GM19468 (cell line): Measurements from ENCODE around the gene ANKRD10.

Experiments
- ATAC-seq: cut with Tn5 transposase; IDR thresholded peaks from one replicate; pipeline ENCODE4 v1.9.1; 2021; ENCODE audit warnings: mild to moderate bottlenecking, moderate library complexity, moderate number of reproducible peaks; ENCODE audit not compliant: unreplicated experiment; ENCODE audit errors: extremely low read depth

Gene ANKRD10

DNA sequence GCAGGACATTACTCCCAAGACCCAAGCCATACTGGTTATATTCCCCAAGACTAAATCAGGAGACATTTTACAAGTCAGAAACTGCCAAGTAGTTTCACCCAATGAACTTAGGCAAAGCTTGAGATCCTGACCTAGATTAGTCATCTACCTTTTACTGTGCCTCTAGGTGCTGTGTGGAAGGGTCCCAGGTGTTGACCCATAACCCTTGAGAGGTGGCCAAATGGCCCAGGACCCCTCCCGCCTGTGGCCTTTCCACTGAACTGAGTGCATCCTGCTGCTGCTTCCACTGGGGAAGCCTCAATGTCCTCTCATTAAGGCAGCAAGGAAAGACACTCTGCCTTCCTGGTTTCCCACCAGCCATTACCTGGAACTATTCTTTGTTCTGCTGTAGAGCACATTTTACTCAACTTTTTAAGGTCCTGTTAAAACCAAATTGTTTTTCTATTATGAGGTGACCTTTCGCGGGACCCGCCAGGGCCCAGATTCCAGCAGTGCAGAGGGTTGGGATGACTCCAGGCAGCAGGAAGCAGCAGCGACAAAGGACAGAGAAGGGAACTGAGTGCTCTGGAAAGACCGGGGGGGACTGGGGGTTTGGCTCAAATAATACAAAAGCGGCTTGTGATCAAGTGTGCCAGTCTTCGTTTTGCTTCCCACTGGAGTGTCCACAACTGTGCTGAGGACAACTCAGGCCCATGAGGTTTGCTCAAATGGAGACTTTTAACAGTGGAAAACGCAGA is 27.1 kb downstream of the ANKRD10 start:
- ATAC-seq, result no peak

- no peak for ATAC-seq
Observed at GRCh38 chr13:110886870-110887596, 27.8 kb downstream of the ANKRD10 start.

DNA sequence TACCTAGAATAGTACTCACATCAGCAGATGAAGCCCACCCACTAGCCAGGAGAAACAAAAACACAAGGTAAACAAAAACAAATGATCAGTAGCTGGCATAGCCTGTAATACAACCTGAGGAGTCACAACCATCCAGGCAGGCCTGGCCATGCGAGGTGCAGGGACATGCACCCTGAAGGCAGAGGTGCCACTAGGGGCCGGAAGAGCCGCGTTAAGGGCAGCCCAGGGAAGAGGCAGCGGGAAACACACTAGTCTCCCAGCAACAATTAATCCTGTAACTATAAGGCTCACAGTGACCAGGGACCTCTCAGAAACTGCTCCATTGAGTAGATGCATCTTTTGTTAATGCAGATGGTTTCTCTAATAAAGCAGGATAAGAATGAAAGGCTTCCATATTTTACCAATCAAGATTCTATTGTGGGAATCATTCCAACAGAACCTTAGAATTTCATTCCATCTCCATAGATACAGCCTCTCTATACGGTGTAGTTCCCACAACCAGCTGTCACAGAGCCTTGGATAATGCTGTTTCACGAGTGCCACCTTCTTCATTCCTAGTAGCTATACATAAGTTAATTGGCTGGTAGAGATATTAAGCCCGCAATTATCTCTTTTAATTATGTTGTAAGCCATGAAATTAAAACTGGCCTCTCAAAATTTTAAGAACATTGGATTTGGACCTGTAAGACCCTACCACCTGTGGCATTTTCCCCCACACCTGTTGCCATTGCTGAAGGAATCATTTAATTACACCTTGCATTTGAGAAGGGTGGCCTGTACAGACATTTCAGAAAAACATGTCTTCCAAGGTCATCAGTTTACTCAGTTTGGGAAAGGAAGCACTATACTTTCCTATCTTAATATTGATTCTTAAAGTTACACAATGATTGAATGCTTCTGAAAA is 28.7 kb downstream of the ANKRD10 start:
- no peak for ATAC-seq

DNA sequence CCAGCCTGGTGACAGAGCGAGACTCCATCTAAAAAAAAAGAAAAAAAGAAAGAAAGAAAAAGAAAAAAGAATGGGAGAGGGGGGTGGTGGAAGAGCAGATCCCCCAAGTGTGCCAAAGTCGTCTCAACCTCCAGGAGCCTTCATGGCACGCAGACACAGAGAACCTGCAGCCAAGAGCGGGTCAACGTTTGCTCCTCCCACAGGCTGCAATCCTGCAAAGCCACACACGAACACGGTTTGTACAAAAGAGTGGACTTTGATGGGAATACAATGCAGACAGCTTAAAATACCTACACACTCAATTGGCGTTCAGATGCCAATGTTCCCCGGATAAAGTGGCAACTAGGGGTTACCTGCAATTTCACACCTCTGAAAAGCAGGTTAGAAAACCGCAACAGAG is 29.4 kb downstream of the ANKRD10 start:
- ATAC-seq, result no peak

- no peak for ATAC-seq
Observed at GRCh38 chr13:110884517-110884916, 30.4 kb downstream of the ANKRD10 start.

DNA sequence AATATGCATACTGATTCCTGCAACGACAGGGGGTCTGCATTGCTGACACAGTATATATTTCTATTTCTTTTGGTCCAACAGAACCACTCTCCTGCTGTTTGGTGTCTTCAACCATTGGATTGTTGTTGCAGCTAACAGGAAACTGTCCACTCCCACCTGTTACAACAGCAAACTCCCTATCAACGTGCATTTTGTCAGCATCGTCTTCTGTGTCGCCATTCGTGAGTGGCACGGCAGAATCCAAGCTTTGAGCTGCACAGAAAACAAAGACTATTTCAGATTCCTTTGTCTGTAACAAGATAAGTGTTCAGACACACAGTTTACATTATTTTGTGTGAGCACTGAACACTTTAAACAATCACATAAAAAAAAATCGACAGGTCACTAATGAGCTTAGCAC is 31.3 kb downstream of the ANKRD10 start:
- ATAC-seq, result no peak

DNA sequence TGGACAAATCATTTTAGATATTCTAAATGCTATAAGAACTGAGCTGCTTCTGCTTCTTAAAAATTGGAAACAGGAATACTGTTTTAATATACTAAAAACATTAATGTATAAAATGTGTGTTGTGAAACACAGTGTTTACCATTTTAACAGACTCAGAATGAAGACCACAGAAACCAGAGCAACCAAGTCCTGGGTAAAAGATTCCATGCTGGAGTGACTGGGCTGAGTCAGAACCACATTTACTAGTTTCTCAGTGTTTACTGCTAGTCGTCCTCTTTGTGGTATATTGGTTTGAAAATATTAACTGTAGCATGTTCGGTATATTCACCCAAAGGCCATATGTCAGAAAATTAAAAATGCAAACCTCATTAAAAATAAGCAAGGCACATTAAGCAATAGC is 31.9 kb downstream of the ANKRD10 start:
- no peak for ATAC-seq

- ATAC-seq, result no peak
Observed at GRCh38 chr13:110881839-110882627, 32.8 kb downstream of the ANKRD10 start.

DNA sequence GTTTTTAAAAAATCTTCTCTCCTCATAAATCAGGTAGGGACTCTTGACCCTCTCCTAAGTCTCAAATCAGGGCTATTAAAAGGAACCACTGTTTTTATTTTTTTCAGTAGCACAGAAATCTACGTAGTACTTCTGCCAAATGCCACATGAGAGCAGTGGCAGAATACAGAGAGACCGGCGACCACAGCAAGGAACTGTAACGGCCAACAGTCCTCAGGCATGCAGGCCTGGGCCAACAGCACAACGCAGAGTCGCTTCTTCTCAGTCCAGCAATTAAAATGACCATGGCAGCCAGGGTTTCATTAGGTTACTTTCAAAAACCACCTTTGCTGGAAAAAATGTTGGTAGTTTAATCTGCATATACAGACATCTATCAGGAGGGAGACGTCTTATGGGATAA is 34.2 kb downstream of the ANKRD10 start:
- ATAC-seq, result no peak

GRCh38 chr13:110879482-110879881 is 35.4 kb downstream of the ANKRD10 start:
- ATAC-seq, result no peak

- no peak for ATAC-seq
Observed at GRCh38 chr13:110877737-110878258, 37.1 kb downstream of the ANKRD10 start.

GRCh38 chr13:110876609-110877008 is 38.3 kb downstream of the ANKRD10 start:
- no peak for ATAC-seq

DNA sequence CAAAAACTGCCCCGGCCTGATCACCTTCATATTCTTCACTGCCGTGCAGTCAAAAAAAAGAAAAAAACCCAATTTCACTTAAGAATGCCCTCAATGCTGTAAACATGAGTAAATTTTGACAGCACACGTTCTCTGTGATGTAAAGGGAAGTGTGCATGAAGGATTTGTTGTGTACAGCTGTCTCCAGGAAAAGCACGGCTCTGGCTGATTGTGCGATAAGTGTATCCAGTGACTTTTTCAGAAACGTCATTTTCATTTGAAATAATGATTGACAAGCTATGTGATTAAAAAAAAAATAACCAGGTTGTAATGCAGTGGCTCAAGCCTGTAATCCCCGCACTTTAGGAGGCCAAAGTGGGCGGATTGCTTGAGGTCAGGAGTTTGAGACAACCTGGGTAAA is 39.6 kb downstream of the ANKRD10 start:
- no peak for ATAC-seq

GRCh38 chr13:110874508-110874960 is 40.3 kb downstream of the ANKRD10 start:
- no peak for ATAC-seq

DNA sequence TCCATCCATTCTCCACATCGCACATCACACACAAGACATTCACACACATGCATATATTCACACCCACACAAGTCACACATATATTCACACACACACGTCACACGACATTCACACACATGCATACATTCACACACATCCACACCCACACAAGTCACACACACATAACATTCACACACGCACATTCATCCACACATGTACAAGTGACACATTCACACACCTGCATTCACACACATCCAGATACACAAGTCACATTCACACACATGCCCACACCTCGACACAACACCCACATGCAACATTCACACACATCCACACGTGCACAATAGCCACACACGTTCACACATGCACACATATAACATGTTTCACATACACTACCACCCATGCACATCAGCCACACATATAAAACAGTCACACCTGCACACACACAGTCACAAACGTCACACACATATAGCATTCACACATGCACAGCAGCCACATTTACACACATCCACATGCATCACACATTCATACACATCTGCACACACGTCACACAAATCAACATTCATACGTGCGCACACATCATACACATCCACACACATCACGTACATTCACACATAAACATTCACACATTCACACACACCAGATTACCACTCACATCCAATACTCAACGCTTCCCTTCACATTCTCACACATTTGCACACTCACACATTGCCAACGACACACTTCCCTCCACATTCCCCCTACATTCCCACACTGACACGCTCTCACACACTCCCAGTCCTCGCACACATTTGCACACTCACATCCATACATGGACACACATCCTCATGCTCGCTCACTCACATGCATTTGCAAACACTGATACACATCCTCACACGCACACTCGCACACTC is 41.0 kb downstream of the ANKRD10 start:
- no peak for ATAC-seq

GRCh38 chr13:110872768-110873638 is 41.9 kb downstream of the ANKRD10 start:
- ATAC-seq, result no peak

- ATAC-seq, result no peak
Observed at GRCh38 chr13:110872034-110872767, 42.7 kb downstream of the ANKRD10 start.
